ENCODE measurements around the gene RASGRF1. TPM values are rescaled to one million over a fixed set of nuclear protein-coding genes. Genes with fewer than 3 reads are reported as not detected.

The RASGRF1 gene
- total RNA-seq, 1 donor, result not detected

- TF ChIP-seq CTCF (IDR thresholded peaks at IDR 0.05; ENCODE audit: insufficient read depth, low read length), result no peak
- no peak overlapping the region for H3K4me3 ChIP-seq (ENCODE audit: low read depth, low read length)
- DNase-seq (ENCODE audit: low read depth), result no peak
Measured at GRCh38 chr15:78992416-78993256, 97.9 kb downstream of the RASGRF1 start.

GRCh38 chr15:78991879-78992278, 98.7 kb downstream of the RASGRF1 start:
- DNase-seq (ENCODE audit: low read depth), result no peak
- H3K4me3 ChIP-seq (ENCODE audit: low read depth, low read length), result no peak overlapping the region
- TF ChIP-seq CTCF (IDR thresholded peaks at IDR 0.05; ENCODE audit: insufficient read depth, low read length), result no peak

- no peak for DNase-seq (ENCODE audit: low read depth)
- no peak overlapping the region for H3K4me3 ChIP-seq (ENCODE audit: low read depth, low read length)
- no peak for TF ChIP-seq CTCF (IDR thresholded peaks at IDR 0.05; ENCODE audit: insufficient read depth, low read length)
Measured at GRCh38 chr15:78991476-78991875, 99.1 kb downstream of the RASGRF1 start.

- TF ChIP-seq CTCF (IDR thresholded peaks at IDR 0.05; ENCODE audit: insufficient read depth, low read length), result no peak
- no peak overlapping the region for H3K4me3 ChIP-seq (ENCODE audit: low read depth, low read length)
- DNase-seq (ENCODE audit: low read depth), result no peak
Measured at GRCh38 chr15:78990278-78990677, 100.3 kb downstream of the RASGRF1 start.

- no peak for TF ChIP-seq CTCF (IDR thresholded peaks at IDR 0.05; ENCODE audit: insufficient read depth, low read length)
- no peak overlapping the region for H3K4me3 ChIP-seq (ENCODE audit: low read depth, low read length)
- no peak for DNase-seq (ENCODE audit: low read depth)
Measured at GRCh38 chr15:78989701-78990240, 100.8 kb downstream of the RASGRF1 start.

GRCh38 chr15:78988361-78988911, 102.1 kb downstream of the RASGRF1 start:
- peak; percentile 99 for DNase-seq (ENCODE audit: low read depth)
- no peak for TF ChIP-seq CTCF (IDR thresholded peaks at IDR 0.05; ENCODE audit: insufficient read depth, low read length)

More at GRCh38 chr15:78988361-78988911, 102.1 kb downstream of the RASGRF1 start:
- no peak overlapping the region for H3K4me3 ChIP-seq (ENCODE audit: low read depth, low read length)
